ENCODE results near the gene G0S2. TPM values are rescaled to one million over a fixed set of nuclear protein-coding genes. Genes with fewer than 3 reads are reported as not detected.

Gene G0S2
- total and polyA plus RNA-seq, 2 donors from 2014 or later: 15.5 to 103 TPM

GRCh38 chr1:209645574-209646452 is 29.4 kb upstream of the G0S2 start:
- TF ChIP-seq CTCF (IDR thresholded peaks at IDR 0.05; ENCODE audit: borderline replicate concordance, extremely low read depth, insufficient read depth): no peak
- no peak for FAIRE-seq
- peak overlapping the region in 1 of 3 donors; percentile 23 for H3K9ac ChIP-seq (ENCODE audit: low read length in 3 of 3)

GRCh38 chr1:209646558-209646957 is 28.7 kb upstream of the G0S2 start:
- H3K27ac ChIP-seq (ENCODE audit: low read depth in 2 of 2, low read length in 2 of 2): peak overlapping the region; percentile 59 to 77
- H3K9ac ChIP-seq (ENCODE audit: low read length in 3 of 3): no peak overlapping the region
- no peaks in the 10 kb centered on the region for H3K27me3 ChIP-seq (ENCODE audit: control insufficient read depth, insufficient read depth, low read length)
- intact Hi-C loops (cut with DNase I): no loop called here
- H3K4me3 ChIP-seq (ENCODE audit: low read length in 3 of 3): no peak overlapping the region
- peak; percentile 19 for TF ChIP-seq CTCF (IDR thresholded peaks at IDR 0.05; ENCODE audit: borderline replicate concordance, extremely low read depth, insufficient read depth)
- FAIRE-seq: no peak
- no peak for DNase-seq
- H3K9me3 ChIP-seq (ENCODE audit: control insufficient read depth in 2 of 3, insufficient read depth in 1 of 3, low read length in 3 of 3): no peaks in the 10 kb centered on the region
- H3K36me3 ChIP-seq (ENCODE audit: control insufficient read depth in 2 of 3, insufficient read depth in 3 of 3, low read length in 3 of 3): no peaks in the 10 kb centered on the region
- H3K4me1 ChIP-seq (ENCODE audit: control insufficient read depth in 2 of 3, insufficient read depth in 2 of 3, low read depth in 1 of 3, low read length in 3 of 3): peaks cover 6 to 52% (median 49%) of the 10 kb centered on the region in 3 donors

More at GRCh38 chr1:209645574-209646452, 29.4 kb upstream of the G0S2 start:
- intact Hi-C loops (cut with DNase I): no loop called here
- Histone ChIP-seq H3K9me3 (ENCODE audit: control insufficient read depth in 2 of 3, insufficient read depth in 1 of 3, low read length in 3 of 3) (no peaks in the 10 kb centered on the region), H3K36me3 (ENCODE audit: control insufficient read depth in 2 of 3, insufficient read depth in 3 of 3, low read length in 3 of 3) (no peaks in the 10 kb centered on the region), H3K27ac (ENCODE audit: low read depth in 2 of 2, low read length in 2 of 2) (peak overlapping the region; percentile 59 to 77), H3K4me3 (ENCODE audit: low read length in 3 of 3) (peak overlapping the region in 1 of 3 donors; percentile 18), H3K27me3 (ENCODE audit: control insufficient read depth, insufficient read depth, low read length) (no peaks in the 10 kb centered on the region), H3K4me1 (ENCODE audit: control insufficient read depth in 2 of 3, insufficient read depth in 2 of 3, low read depth in 1 of 3, low read length in 3 of 3) (peaks cover 10 to 52% (median 52%) of the 10 kb centered on the region in 3 donors)
- peak in 2 of 5 donors; percentile 45 to 72 for DNase-seq

DNA sequence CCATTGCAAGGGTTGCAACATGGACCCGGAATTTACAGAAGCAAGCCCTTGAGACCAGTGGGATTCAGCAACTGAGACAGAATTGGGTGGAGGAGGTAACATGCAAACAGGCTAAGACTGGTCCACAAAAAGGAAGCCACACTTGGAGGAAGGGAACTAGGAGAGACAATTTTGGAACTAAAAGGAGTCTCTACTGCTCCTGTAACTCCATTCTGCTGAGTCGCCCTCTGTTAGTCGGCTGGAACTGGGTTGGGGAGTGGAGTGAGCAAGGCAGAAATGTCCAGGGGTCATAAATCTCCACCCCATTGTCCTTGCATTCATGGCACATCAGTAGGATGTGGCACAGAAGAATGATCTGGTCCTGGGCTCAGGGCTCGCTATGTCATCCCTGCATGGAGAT is 28.1 kb upstream of the G0S2 start:
- intact Hi-C loops (cut with DNase I): no loop called here
- no peak overlapping the region for H3K4me3 ChIP-seq (ENCODE audit: low read length in 3 of 3)
- no peaks in the 10 kb centered on the region for H3K36me3 ChIP-seq (ENCODE audit: control insufficient read depth in 2 of 3, insufficient read depth in 3 of 3, low read length in 3 of 3)
- H3K27me3 ChIP-seq (ENCODE audit: control insufficient read depth, insufficient read depth, low read length): no peaks in the 10 kb centered on the region
- DNase-seq: peak in 1 of 5 donors; percentile 38
- no peak overlapping the region for H3K27ac ChIP-seq (ENCODE audit: low read depth in 2 of 2, low read length in 2 of 2)
- peaks cover 5 to 52% (median 49%) of the 10 kb centered on the region in 3 donors for H3K4me1 ChIP-seq (ENCODE audit: control insufficient read depth in 2 of 3, insufficient read depth in 2 of 3, low read depth in 1 of 3, low read length in 3 of 3)
- no peak for TF ChIP-seq CTCF (IDR thresholded peaks at IDR 0.05; ENCODE audit: borderline replicate concordance, extremely low read depth, insufficient read depth)
- no peak overlapping the region for H3K9ac ChIP-seq (ENCODE audit: low read length in 3 of 3)
- FAIRE-seq: no peak
- no peaks in the 10 kb centered on the region for H3K9me3 ChIP-seq (ENCODE audit: control insufficient read depth in 2 of 3, insufficient read depth in 1 of 3, low read length in 3 of 3)

Measured in kidney (tissue), 14 donors.